ENCODE data around the gene GRM8.

GRM8 gene

GRCh38 chr7:126525906-126526305 lies 726.8 kb downstream of the GRM8 start:
- FAIRE-seq, result no peak
- no peak for DNase-seq (ENCODE audit: insufficient read length, low spot score)
- TF ChIP-seq CTCF (IDR thresholded peaks at IDR 0.05; ENCODE audit: insufficient read depth, missing control alignments), result no peak

- DNase-seq (ENCODE audit: insufficient read length, low spot score), result no peak
- FAIRE-seq, result no peak
- TF ChIP-seq CTCF (IDR thresholded peaks at IDR 0.05; ENCODE audit: insufficient read depth, missing control alignments), result no peak
Observed at GRCh38 chr7:126524967-126525366, 727.8 kb downstream of the GRM8 start.

- DNase-seq (ENCODE audit: insufficient read length, low spot score) (no peak), FAIRE-seq (no peak)
- TF ChIP-seq CTCF (IDR thresholded peaks at IDR 0.05; ENCODE audit: insufficient read depth, missing control alignments), result no peak
Observed at GRCh38 chr7:126511046-126511445, 741.7 kb downstream of the GRM8 start.

GRCh38 chr7:126501617-126502016 lies 751.1 kb downstream of the GRM8 start:
- no peak for DNase-seq (ENCODE audit: insufficient read length, low spot score)
- FAIRE-seq, result no peak
- no peak for TF ChIP-seq CTCF (IDR thresholded peaks at IDR 0.05; ENCODE audit: insufficient read depth, missing control alignments)

- FAIRE-seq (no peak), DNase-seq (ENCODE audit: insufficient read length, low spot score) (no peak)
- TF ChIP-seq CTCF (IDR thresholded peaks at IDR 0.05; ENCODE audit: insufficient read depth, missing control alignments), result no peak
Observed at GRCh38 chr7:126499481-126499880, 753.3 kb downstream of the GRM8 start.

- DNase-seq (ENCODE audit: insufficient read length, low spot score), result no peak
- FAIRE-seq, result no peak
- TF ChIP-seq CTCF (IDR thresholded peaks at IDR 0.05; ENCODE audit: insufficient read depth, missing control alignments), result no peak
Observed at GRCh38 chr7:126495733-126496132, 757.0 kb downstream of the GRM8 start.

GRCh38 chr7:126495001-126495400 lies 757.7 kb downstream of the GRM8 start:
- DNase-seq (ENCODE audit: insufficient read length, low spot score), result no peak
- TF ChIP-seq CTCF (IDR thresholded peaks at IDR 0.05; ENCODE audit: insufficient read depth, missing control alignments), result no peak
- no peak for FAIRE-seq
